ENCODE results near the gene ULK1. TPM values are rescaled to one million over a fixed set of nuclear protein-coding genes. Genes with fewer than 3 reads are reported as not detected.

Gene ULK1
- total and polyA plus RNA-seq, 2 experiments from 2014 or later = 8.4 to 33.8 TPM

DNA sequence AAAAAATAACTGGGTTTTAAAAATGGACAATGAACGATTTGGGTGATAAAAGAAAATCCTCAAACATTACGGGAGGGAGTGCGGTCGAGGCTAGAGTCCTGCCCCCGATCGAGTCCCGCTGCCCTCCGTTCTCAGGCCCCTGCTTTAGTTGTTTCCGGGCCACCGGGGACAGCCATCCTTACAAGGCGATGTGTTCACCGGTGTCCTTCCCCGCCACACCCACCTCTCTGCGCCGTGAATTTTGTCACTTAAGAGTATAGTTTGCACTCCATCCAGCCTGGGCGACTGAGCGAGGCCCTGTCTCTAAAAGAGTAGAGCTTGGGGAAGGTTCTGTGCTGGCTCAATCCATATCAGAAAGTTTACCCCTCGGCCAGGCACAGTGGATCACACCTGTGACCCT, 2.9 kb downstream of the ULK1 start:
- peaks cover 15% of the 10 kb centered on the region for H3K36me3 Mint-ChIP-seq (ENCODE audit: low read depth)
- no peak overlapping the region for H2AFZ ChIP-seq
- H3K27me3 Mint-ChIP-seq (ENCODE audit: insufficient read depth, low read depth, poor library complexity) = peaks cover 9% of the 10 kb centered on the region
- H3K4me1 Mint-ChIP-seq = peaks cover 16% of the 10 kb centered on the region; the same call in 2 of the 3 replicates
- H3K9me2 ChIP-seq (ENCODE audit: insufficient read depth) = no peaks in the 10 kb centered on the region
- TF ChIP-seq ZNF114 (CRISPR knock-in tag; IDR thresholded peaks at IDR 0.05) = no peak
- no peak for TF ChIP-seq ZNF331 (CRISPR knock-in tag; IDR thresholded peaks at IDR 0.05; ENCODE audit: low read depth)
- no peak for TF ChIP-seq NANOG (IDR thresholded peaks at IDR 0.05; ENCODE audit: borderline replicate concordance)
- TF ChIP-seq, protein P1, sequence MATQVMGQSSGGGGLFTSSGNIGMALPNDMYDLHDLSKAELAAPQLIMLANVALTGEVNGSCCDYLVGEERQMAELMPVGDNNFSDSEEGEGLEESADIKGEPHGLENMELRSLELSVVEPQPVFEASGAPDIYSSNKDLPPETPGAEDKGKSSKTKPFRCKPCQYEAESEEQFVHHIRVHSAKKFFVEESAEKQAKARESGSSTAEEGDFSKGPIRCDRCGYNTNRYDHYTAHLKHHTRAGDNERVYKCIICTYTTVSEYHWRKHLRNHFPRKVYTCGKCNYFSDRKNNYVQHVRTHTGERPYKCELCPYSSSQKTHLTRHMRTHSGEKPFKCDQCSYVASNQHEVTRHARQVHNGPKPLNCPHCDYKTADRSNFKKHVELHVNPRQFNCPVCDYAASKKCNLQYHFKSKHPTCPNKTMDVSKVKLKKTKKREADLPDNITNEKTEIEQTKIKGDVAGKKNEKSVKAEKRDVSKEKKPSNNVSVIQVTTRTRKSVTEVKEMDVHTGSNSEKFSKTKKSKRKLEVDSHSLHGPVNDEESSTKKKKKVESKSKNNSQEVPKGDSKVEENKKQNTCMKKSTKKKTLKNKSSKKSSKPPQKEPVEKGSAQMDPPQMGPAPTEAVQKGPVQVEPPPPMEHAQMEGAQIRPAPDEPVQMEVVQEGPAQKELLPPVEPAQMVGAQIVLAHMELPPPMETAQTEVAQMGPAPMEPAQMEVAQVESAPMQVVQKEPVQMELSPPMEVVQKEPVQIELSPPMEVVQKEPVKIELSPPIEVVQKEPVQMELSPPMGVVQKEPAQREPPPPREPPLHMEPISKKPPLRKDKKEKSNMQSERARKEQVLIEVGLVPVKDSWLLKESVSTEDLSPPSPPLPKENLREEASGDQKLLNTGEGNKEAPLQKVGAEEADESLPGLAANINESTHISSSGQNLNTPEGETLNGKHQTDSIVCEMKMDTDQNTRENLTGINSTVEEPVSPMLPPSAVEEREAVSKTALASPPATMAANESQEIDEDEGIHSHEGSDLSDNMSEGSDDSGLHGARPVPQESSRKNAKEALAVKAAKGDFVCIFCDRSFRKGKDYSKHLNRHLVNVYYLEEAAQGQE (IDR thresholded peaks at IDR 0.05; ENCODE audit: unreplicated experiment) = no peak
- no peak for TF ChIP-seq CTCF (conservative IDR thresholded peaks at IDR 0.05; ENCODE audit: low read depth in 2 of 2)
- TF ChIP-seq CREB1 (CRISPR knock-in tag; IDR thresholded peaks at IDR 0.05; ENCODE audit: low read depth) = no peak
- no peak for TF ChIP-seq POLR2AphosphoS5 (IDR thresholded peaks at IDR 0.05; ENCODE audit: low read depth)
- no peak for TF ChIP-seq STAT1 (IDR thresholded peaks at IDR 0.05; ENCODE audit: unreplicated experiment)
- TF ChIP-seq, protein P2, sequence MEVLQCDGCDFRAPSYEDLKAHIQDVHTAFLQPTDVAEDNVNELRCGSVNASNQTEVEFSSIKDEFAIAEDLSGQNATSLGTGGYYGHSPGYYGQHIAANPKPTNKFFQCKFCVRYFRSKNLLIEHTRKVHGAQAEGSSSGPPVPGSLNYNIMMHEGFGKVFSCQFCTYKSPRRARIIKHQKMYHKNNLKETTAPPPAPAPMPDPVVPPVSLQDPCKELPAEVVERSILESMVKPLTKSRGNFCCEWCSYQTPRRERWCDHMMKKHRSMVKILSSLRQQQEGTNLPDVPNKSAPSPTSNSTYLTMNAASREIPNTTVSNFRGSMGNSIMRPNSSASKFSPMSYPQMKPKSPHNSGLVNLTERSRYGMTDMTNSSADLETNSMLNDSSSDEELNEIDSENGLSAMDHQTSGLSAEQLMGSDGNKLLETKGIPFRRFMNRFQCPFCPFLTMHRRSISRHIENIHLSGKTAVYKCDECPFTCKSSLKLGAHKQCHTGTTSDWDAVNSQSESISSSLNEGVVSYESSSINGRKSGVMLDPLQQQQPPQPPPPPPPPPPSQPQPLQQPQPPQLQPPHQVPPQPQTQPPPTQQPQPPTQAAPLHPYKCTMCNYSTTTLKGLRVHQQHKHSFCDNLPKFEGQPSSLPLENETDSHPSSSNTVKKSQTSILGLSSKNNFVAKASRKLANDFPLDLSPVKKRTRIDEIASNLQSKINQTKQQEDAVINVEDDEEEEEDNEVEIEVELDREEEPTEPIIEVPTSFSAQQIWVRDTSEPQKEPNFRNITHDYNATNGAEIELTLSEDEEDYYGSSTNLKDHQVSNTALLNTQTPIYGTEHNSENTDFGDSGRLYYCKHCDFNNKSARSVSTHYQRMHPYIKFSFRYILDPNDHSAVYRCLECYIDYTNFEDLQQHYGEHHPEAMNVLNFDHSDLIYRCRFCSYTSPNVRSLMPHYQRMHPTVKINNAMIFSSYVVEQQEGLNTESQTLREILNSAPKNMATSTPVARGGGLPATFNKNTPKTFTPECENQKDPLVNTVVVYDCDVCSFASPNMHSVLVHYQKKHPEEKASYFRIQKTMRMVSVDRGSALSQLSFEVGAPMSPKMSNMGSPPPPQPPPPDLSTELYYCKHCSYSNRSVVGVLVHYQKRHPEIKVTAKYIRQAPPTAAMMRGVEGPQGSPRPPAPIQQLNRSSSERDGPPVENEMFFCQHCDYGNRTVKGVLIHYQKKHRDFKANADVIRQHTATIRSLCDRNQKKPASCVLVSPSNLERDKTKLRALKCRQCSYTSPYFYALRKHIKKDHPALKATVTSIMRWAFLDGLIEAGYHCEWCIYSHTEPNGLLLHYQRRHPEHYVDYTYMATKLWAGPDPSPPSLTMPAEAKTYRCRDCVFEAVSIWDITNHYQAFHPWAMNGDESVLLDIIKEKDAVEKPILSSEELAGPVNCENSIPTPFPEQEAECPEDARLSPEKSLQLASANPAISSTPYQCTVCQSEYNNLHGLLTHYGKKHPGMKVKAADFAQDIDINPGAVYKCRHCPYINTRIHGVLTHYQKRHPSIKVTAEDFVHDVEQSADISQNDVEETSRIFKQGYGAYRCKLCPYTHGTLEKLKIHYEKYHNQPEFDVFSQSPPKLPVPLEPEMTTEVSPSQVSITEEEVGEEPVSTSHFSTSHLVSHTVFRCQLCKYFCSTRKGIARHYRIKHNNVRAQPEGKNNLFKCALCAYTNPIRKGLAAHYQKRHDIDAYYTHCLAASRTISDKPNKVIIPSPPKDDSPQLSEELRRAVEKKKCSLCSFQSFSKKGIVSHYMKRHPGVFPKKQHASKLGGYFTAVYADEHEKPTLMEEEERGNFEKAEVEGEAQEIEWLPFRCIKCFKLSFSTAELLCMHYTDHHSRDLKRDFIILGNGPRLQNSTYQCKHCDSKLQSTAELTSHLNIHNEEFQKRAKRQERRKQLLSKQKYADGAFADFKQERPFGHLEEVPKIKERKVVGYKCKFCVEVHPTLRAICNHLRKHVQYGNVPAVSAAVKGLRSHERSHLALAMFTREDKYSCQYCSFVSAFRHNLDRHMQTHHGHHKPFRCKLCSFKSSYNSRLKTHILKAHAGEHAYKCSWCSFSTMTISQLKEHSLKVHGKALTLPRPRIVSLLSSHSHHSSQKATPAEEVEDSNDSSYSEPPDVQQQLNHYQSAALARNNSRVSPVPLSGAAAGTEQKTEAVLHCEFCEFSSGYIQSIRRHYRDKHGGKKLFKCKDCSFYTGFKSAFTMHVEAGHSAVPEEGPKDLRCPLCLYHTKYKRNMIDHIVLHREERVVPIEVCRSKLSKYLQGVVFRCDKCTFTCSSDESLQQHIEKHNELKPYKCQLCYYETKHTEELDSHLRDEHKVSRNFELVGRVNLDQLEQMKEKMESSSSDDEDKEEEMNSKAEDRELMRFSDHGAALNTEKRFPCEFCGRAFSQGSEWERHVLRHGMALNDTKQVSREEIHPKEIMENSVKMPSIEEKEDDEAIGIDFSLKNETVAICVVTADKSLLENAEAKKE (CRISPR knock-in tag; IDR thresholded peaks at IDR 0.05) = no peak
- no peak for TF ChIP-seq ETS1 (IDR thresholded peaks at IDR 0.05)
- TF ChIP-seq EZH2 (IDR thresholded peaks at IDR 0.05; ENCODE audit: low read depth, unreplicated experiment) = no peak
- no peak for TF ChIP-seq EZH2phosphoT487 (IDR thresholded peaks at IDR 0.05; ENCODE audit: unreplicated experiment)
- TF ChIP-seq JUNB (IDR thresholded peaks at IDR 0.05; ENCODE audit: unreplicated experiment) = no peak
- H3K9me3 Mint-ChIP-seq = no peaks in the 10 kb centered on the region; the same call in 2 of the 3 replicates
- ATAC-seq (no peak), DNase-seq (ENCODE audit: low spot score) (no peak)
- H4K20me1 ChIP-seq (replicated peaks; ENCODE audit: insufficient read depth) = no peaks in the 10 kb centered on the region
- H3K27ac Mint-ChIP-seq = no peak overlapping the region
- peaks cover 10% of the 10 kb centered on the region; the same call in 1 of the 2 replicates for H3K4me1 ChIP-seq (ENCODE audit: insufficient read depth)
- H3K4me3 ChIP-seq = no peak overlapping the region
- peak overlapping the region; percentile 82; the same call in 1 of the 3 replicates for H3K4me3 Mint-ChIP-seq
- no peak overlapping the region for H3K4me2 ChIP-seq
- H3F3A ChIP-seq (replicated peaks; ENCODE audit: low read depth) = peaks cover 13% of the 10 kb centered on the region
- peak overlapping the region; percentile 79; the same call in 1 of the 2 replicates for H3K27ac ChIP-seq (ENCODE audit: low read depth)
- no peaks in the 10 kb centered on the region for H3K27me3 ChIP-seq (ENCODE audit: insufficient read depth)
- H3K36me3 ChIP-seq (ENCODE audit: insufficient read depth) = no peaks in the 10 kb centered on the region; the same call in 1 of the 2 replicates
- peaks cover 42% of the 10 kb centered on the region for H3K79me2 ChIP-seq (replicated peaks; ENCODE audit: insufficient read depth)
